Activated naive CD4-positive, alpha-beta T cell treated with anti-CD3 and anti-CD28 coated beads, Interleukin-2, amount 10 ng/mL, durations not matched to agents 5 hours and 36 hours (primary cell): ENCODE data around the gene PRSS33. TPM values are rescaled to one million over a fixed set of nuclear protein-coding genes. Genes with fewer than 3 reads are reported as not detected.

Experiments used
- total RNA-seq, 2 experiments: library from RNA; stranded (reverse); gene quantifications; one replicate each; pipeline ENCODE4 v1.2.3, GENCODE V29; 2021

PRSS33 gene, protein sequence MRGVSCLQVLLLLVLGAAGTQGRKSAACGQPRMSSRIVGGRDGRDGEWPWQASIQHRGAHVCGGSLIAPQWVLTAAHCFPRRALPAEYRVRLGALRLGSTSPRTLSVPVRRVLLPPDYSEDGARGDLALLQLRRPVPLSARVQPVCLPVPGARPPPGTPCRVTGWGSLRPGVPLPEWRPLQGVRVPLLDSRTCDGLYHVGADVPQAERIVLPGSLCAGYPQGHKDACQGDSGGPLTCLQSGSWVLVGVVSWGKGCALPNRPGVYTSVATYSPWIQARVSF
- total RNA-seq: not detected

DNA sequence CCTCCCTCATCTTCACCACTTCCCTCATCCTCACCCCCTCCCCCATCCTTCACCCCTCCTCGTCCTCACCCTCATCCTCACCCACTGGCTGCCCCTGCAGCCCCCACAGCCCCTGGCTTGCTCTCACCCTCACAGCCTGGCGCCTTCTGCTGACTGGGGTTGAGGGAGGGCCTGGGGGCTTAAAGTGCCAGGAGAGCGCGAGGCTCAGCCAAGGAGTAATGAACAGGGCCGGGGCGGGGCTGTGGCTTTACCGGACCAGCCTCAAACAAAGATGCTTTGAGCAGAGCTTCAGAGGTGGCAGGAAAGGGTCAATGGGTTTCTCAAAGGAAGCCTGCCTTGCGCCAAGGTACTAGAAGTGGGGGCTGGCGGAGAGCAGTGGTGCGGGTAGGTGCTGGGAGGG lies at the start of gene PRSS33:
TSS of gene PRSS33 (minus strand) at position 155 of the 400 bp plus-strand sequence. CDS start 1,013 bp downstream, outside the sequence.

GRCh38 chr16:2829501-2830354 lies 42.4 kb upstream of the PRSS33 start, which contains the start of gene ZG16B:
Gene ZG16B (plus strand): TSS chr16:2830303. CDS start chr16:2830442, 139 bp downstream.

GRCh38 chr16:2816751-2817339 lies 29.5 kb upstream of the PRSS33 start, which contains the start of gene PRSS21:
Gene PRSS21 (plus strand): TSS chr16:2817237. CDS start chr16:2817269, 32 bp downstream.

GRCh38 chr16:2777231-2777902 lies 10.0 kb downstream of the PRSS33 start, which contains the start of gene ELOB:
Gene ELOB (minus strand): TSS chr16:2777280. CDS start chr16:2777239, 41 bp downstream.

GRCh38 chr16:2752035-2752849 lies 35.1 kb downstream of the PRSS33 start, which contains the start of gene SRRM2:
Gene SRRM2 (plus strand): TSS chr16:2752638. CDS start chr16:2756365, 3,727 bp downstream.

Other genes starting within 250 kb of the PRSS33 start
- gene PDPK1, start 249.5 kb downstream of the PRSS33 start, total RNA-seq: 10 to 100 TPM; 39.0 to 46.0 TPM
- 10 to 100 TPM; 28.5 to 30.3 TPM for gene KCTD5, start 105.0 kb downstream of the PRSS33 start, total RNA-seq
- gene PRSS27, start 67.3 kb downstream of the PRSS33 start, total RNA-seq: 1 to 10 TPM; 1.3 to 1.4 TPM
- gene SRRM2, start 34.9 kb downstream of the PRSS33 start, total RNA-seq: 100 to 1,000 TPM; 565 to 586 TPM
- gene ELOB, start 10.3 kb downstream of the PRSS33 start, total RNA-seq: 100 to 1,000 TPM; 113 to 116 TPM
- not detected for gene PRSS41, start 10.9 kb upstream of the PRSS33 start, total RNA-seq
- 1 to 10 TPM; 1.7 to 1.8 TPM for gene PRSS21, start 29.7 kb upstream of the PRSS33 start, total RNA-seq
- 1 to 10 TPM; 1.4 to 1.6 TPM for gene ZG16B, start 42.7 kb upstream of the PRSS33 start, total RNA-seq
- gene PRSS22, start 70.6 kb upstream of the PRSS33 start, total RNA-seq: not detected
- gene FLYWCH2, start 95.7 kb upstream of the PRSS33 start, total RNA-seq: 10 to 100 TPM; 21.2 to 22.4 TPM
- 10 to 100 TPM; 50.6 to 52.3 TPM for gene FLYWCH1, start 124.4 kb upstream of the PRSS33 start, total RNA-seq
- gene KREMEN2, start 176.7 kb upstream of the PRSS33 start, total RNA-seq: not detected
- 10 to 100 TPM; 36.0 to 37.0 TPM for gene PAQR4, start 181.8 kb upstream of the PRSS33 start, total RNA-seq
- 10 to 100 TPM; 89.1 to 99.3 TPM for gene PKMYT1, start 192.9 kb upstream of the PRSS33 start, total RNA-seq
- gene CLDN9, start 225.4 kb upstream of the PRSS33 start, total RNA-seq: under 1 TPM; 0.29 to 0.30 TPM
- gene CLDN6, start 230.6 kb upstream of the PRSS33 start, total RNA-seq: not detected
- 1 to 10 TPM; 2.9 to 3.8 TPM for gene TNFRSF12A, start 232.8 kb upstream of the PRSS33 start, total RNA-seq
- 10 to 100 TPM; 37.2 to 39.1 TPM for gene HCFC1R1, start 236.4 kb upstream of the PRSS33 start, total RNA-seq
- gene THOC6, start 236.5 kb upstream of the PRSS33 start, total RNA-seq: 10 to 100 TPM; 49.4 to 52.3 TPM
- gene BICDL2, start 249.4 kb upstream of the PRSS33 start, total RNA-seq: 1 to 10 TPM; 1.1 to 1.2 TPM